ENCODE data around the gene SERF2.
"Not testable (repeated sequence)": the region's sequence is repeated elsewhere in the genome, so short reads cannot be mapped to it uniquely, and the experiment has no call there.

Gene SERF2

GRCh38 chr15:43829951-43830540, 37.9 kb downstream of the SERF2 start:
- not testable (repeated sequence) for DNase-seq (ENCODE audit: low read depth in 2 of 2)

GRCh38 chr15:43830691-43831275, 38.7 kb downstream of the SERF2 start:
- DNase-seq (ENCODE audit: low read depth in 2 of 2) = not testable (repeated sequence)

GRCh38 chr15:43831519-43832052, 39.5 kb downstream of the SERF2 start:
- DNase-seq (ENCODE audit: low read depth in 2 of 2) = not testable (repeated sequence)

GRCh38 chr15:43832485-43832884, 40.4 kb downstream of the SERF2 start:
- DNase-seq (ENCODE audit: low read depth in 2 of 2) = not testable (repeated sequence)

- no peak for DNase-seq (ENCODE audit: low read depth in 2 of 2)
These were observed 53.3 kb downstream of the SERF2 start for GRCh38 chr15:43845421-43845820.

Data from stimulated activated CD4-positive, alpha-beta T cell treated with anti-CD3 and anti-CD28 coated beads, Interleukin-12 subunit alpha, Interleukin-12 subunit beta, amount 100 ng/mL, for 24 hours (primary cell).